ENCODE results near the gene MED12.

The MED12 gene

GRCh38 chrX:71191248-71191647 is 72.9 kb downstream of the MED12 start:
- no peak for DNase-seq
